ENCODE results near the gene INTS7. TPM values are rescaled to one million over a fixed set of nuclear protein-coding genes. Genes with fewer than 3 reads are reported as not detected.

INTS7 gene
- total RNA-seq, 1 experiment from 2014 or later: 21.7 TPM

GRCh38 chr1:211908951-211909350 is 126.4 kb downstream of the INTS7 start:
- no peaks in the 10 kb centered on the region for H3K36me3 ChIP-seq (ENCODE audit: control insufficient read depth in 1 of 2, insufficient read depth in 2 of 2, low read length in 2 of 2)
- ChIA-PET CTCF (no interaction called here), RAD21 (ENCODE audit: low non-redundant PET in 1 of 2, low total read pairs in 2 of 2, uncharacterized antibody in 2 of 2, unreplicated experiment in 2 of 2) (no interaction called here), POLR2A (no interaction called here)
- intact Hi-C loops (cut with micrococcal nuclease): no loop called here
- TF ChIP-seq EGR1 (IDR thresholded peaks at IDR 0.05; ENCODE audit: low read depth) (no peak), RAD21 (IDR thresholded peaks at IDR 0.05; ENCODE audit: low read depth) (no peak), ZBTB33 (IDR thresholded peaks at IDR 0.05; ENCODE audit: extremely low read depth, insufficient replicate concordance, low read length) (no peak), SP1 (IDR thresholded peaks at IDR 0.05; ENCODE audit: low read depth) (no peak), SRF (IDR thresholded peaks at IDR 0.05; ENCODE audit: low read depth) (no peak), ELF1 (IDR thresholded peaks at IDR 0.05; ENCODE audit: borderline replicate concordance, low read depth) (no peak), POLR2AphosphoS5 (IDR thresholded peaks at IDR 0.05; ENCODE audit: low read depth, low read length) (no peak), CEBPB (IDR thresholded peaks at IDR 0.05; ENCODE audit: low read depth) (no peak), MAX (IDR thresholded peaks at IDR 0.05) (no peak), ZNF274 (IDR thresholded peaks at IDR 0.05; ENCODE audit: low read depth, low read length) (no peak), CTCF (IDR thresholded peaks at IDR 0.05 in 2 of 3, conservative IDR thresholded peaks at IDR 0.05 in 1 of 3; ENCODE audit: borderline replicate concordance in 1 of 3, insufficient read depth in 1 of 3, low read depth in 2 of 3, low read length in 2 of 3) (no peak), ATF3 (IDR thresholded peaks at IDR 0.05) (no peak), TCF7L2 (IDR thresholded peaks at IDR 0.05; ENCODE audit: borderline replicate concordance, extremely low read depth, insufficient read depth, insufficient read length) (no peak), REST (IDR thresholded peaks at IDR 0.05; ENCODE audit: low read depth) (no peak), EZH2 (IDR thresholded peaks at IDR 0.05) (no peak), JUND (IDR thresholded peaks at IDR 0.05) (no peak), ZFX (IDR thresholded peaks at IDR 0.05) (no peak)
- H3K79me2 ChIP-seq (ENCODE audit: insufficient read depth, low read length): no peaks in the 10 kb centered on the region
- no peak for ATAC-seq
- H3K4me3 ChIP-seq (replicated peaks in 1 of 2; ENCODE audit: low read depth in 1 of 2, low read length in 2 of 2): no peak overlapping the region
- no peak overlapping the region for H3K4me2 ChIP-seq (ENCODE audit: low read length)
- H3K9me2 ChIP-seq (ENCODE audit: insufficient read depth): 0 out of 2 replicates have a peak, but pooled peaks cover under 1% of the 10 kb centered on the region
- no TSS peak for BruUV-seq (replicated peaks)
- no peaks in the 10 kb centered on the region for H3K27me3 ChIP-seq (ENCODE audit: insufficient read depth, low read length)
- H3K4me1 ChIP-seq (ENCODE audit: control insufficient read depth in 1 of 2, insufficient read depth in 2 of 2, low read length in 2 of 2): peaks cover 7 to 10% of the 10 kb centered on the region in 2 experiments; a peak in 3 of 4 replicates
- H3K9me3 ChIP-seq (ENCODE audit: control insufficient read depth in 1 of 2, insufficient read depth in 1 of 2, low read depth in 1 of 2, low read length in 2 of 2): no peaks in the 10 kb centered on the region
- H2AFZ ChIP-seq (ENCODE audit: low read depth, low read length, poor library complexity, severe bottlenecking): no peak overlapping the region
- no peaks in the 10 kb centered on the region for H4K20me1 ChIP-seq (ENCODE audit: insufficient read depth)
- no peak for DNase-seq (ENCODE audit: low read depth, low spot score)
- no peak overlapping the region for H3K9ac ChIP-seq (ENCODE audit: low read length)
- no peak overlapping the region for H3K27ac ChIP-seq (ENCODE audit: low read depth, low read length)
